ENCODE results near the gene TGDS. TPM values are rescaled to one million over a fixed set of nuclear protein-coding genes. Genes with fewer than 3 reads are reported as not detected.

TGDS gene
- total and polyA plus RNA-seq, 2 of the 8 experiments (the other 6 are each of a cell fraction or from before 2014, with no cell fraction given), result 11.6 to 11.8 TPM

GRCh38 chr13:94620286-94620896 is 24.4 kb upstream of the TGDS start:
- H3K9ac ChIP-seq (replicated peaks in 1 of 4; ENCODE audit: extremely low read depth in 1 of 4, low read depth in 3 of 4, low read length in 3 of 4), result no peak overlapping the region
- no peak overlapping the region for H2AFZ ChIP-seq (ENCODE audit: low read length)
- 94 to 100% methylated on average over 1 to 2 of the region's 2 CpGs for WGBS, 2 experiments (ENCODE audit: extremely low coverage in 1 of 2, insufficient coverage in 1 of 2, insufficient read length in 1 of 2, insufficient replicate concordance in 2 of 2, low coverage in 1 of 2, low lambda C conversion rate in 2 of 2, missing lambda C conversion rate in 1 of 2)
- TF ChIP-seq CTCF (IDR thresholded peaks at IDR 0.05; ENCODE audit: control extremely low read depth in 1 of 3, insufficient read depth in 1 of 3, low read depth in 1 of 3, low read length in 3 of 3) (peak; percentile 38 to 80 (median 64)), CHD1 (IDR thresholded peaks at IDR 0.05; ENCODE audit: low read depth, low read length) (no peak), RFX5 (IDR thresholded peaks at IDR 0.05; ENCODE audit: borderline replicate concordance, low read depth, low read length) (no peak), CHD2 (IDR thresholded peaks at IDR 0.05; ENCODE audit: low read length) (no peak), MAX (IDR thresholded peaks at IDR 0.05) (no peak), CEBPB (IDR thresholded peaks at IDR 0.05; ENCODE audit: low read depth, low read length) (no peak), GABPA (IDR thresholded peaks at IDR 0.05; ENCODE audit: borderline replicate concordance, insufficient read depth, low read length) (no peak), RAD21 (IDR thresholded peaks at IDR 0.05 in 1 of 2, conservative IDR thresholded peaks at IDR 0.05 in 1 of 2; ENCODE audit: low read depth in 2 of 2, low read length in 2 of 2) (peak; percentile 85 to 86), RBBP5 (IDR thresholded peaks at IDR 0.05; ENCODE audit: borderline replicate concordance, low read depth, low read length) (no peak), JUND (IDR thresholded peaks at IDR 0.05; ENCODE audit: low read length) (no peak)
- no peak overlapping the region for H4K5ac ChIP-seq (ENCODE audit: insufficient read length, low read depth, low read length)
- ChIA-PET CTCF (ENCODE audit: partially characterized antibody) (interaction anchor here (0.6 to 8.0 kb wide), 38 partner anchors 9 to 1949 kb away, joined by 3 to 121 read pairs (median 4); partner anchors contain the start of genes DCT, GPR180 and TGDS), POLR2A (ENCODE audit: partially characterized antibody) (interaction anchor here (0.5 to 0.9 kb wide), 2 partner anchors 11 to 17 kb away, joined by 3 to 4 read pairs; no protein-coding TSS in a partner anchor)
- H3K4me2 ChIP-seq (ENCODE audit: insufficient read depth in 1 of 2, low read depth in 2 of 2, low read length in 2 of 2), result no peak overlapping the region
- H4K8ac ChIP-seq (ENCODE audit: extremely low read depth, insufficient read depth, low read length), result no peak overlapping the region
- H3K4me3 ChIP-seq (ENCODE audit: extremely low read depth in 1 of 4, insufficient read depth in 2 of 4, low read depth in 3 of 4, low read length in 4 of 4), result no peak overlapping the region
- H2BK15ac ChIP-seq (ENCODE audit: low read length), result no peak overlapping the region
- H3K79me1 ChIP-seq (ENCODE audit: low read depth, low read length), result no peaks in the 10 kb centered on the region
- no peak overlapping the region for H2AK5ac ChIP-seq (ENCODE audit: low read depth, low read length)
- H4K91ac ChIP-seq (replicated peaks; ENCODE audit: insufficient read length, low read length), result no peak overlapping the region
- no peaks in the 10 kb centered on the region for H3K27me3 ChIP-seq (replicated peaks in 1 of 4; ENCODE audit: control insufficient read depth in 3 of 4, extremely low read depth in 1 of 4, insufficient read depth in 3 of 4, low read length in 3 of 4)
- H2BK120ac ChIP-seq (replicated peaks; ENCODE audit: low read depth, low read length), result no peak overlapping the region
- no peak overlapping the region for H3K18ac ChIP-seq (ENCODE audit: extremely low read depth, low read length)
- no peak for DNase-seq (ENCODE audit: low read depth in 1 of 2, low spot score in 2 of 2)
- no peak overlapping the region for H3K27ac ChIP-seq (ENCODE audit: low read depth, low read length)
- peak; percentile 91 for FAIRE-seq
- H3K4ac ChIP-seq (replicated peaks; ENCODE audit: insufficient read length, low read depth, low read length), result no peak overlapping the region
- H3K79me2 ChIP-seq (ENCODE audit: control insufficient read depth in 1 of 2, insufficient read depth in 2 of 2, low read length in 2 of 2), result no peaks in the 10 kb centered on the region
- no peak overlapping the region for H3K56ac ChIP-seq (replicated peaks; ENCODE audit: insufficient read length, low read depth, low read length)
- no peak overlapping the region for H2BK12ac ChIP-seq (ENCODE audit: low read depth, low read length)
- H3K14ac ChIP-seq (ENCODE audit: insufficient read length), result no peak overlapping the region
- H3K36me3 ChIP-seq (ENCODE audit: control insufficient read depth in 2 of 4, insufficient read depth in 4 of 4, low read length in 3 of 4), result peaks cover 0 to 23% (median 5%) of the 10 kb centered on the region in 4 experiments; a peak in 5 of 8 replicates
- H4K20me1 ChIP-seq (replicated peaks in 1 of 2; ENCODE audit: control insufficient read depth in 1 of 2, insufficient read depth in 2 of 2, low read length in 2 of 2), result no peaks in the 10 kb centered on the region
- no peak overlapping the region for H2BK5ac ChIP-seq (ENCODE audit: low read depth, low read length)
- no peak overlapping the region for H2BK20ac ChIP-seq (ENCODE audit: low read length)
- H3K23me2 ChIP-seq (ENCODE audit: low read depth, low read length), result no peaks in the 10 kb centered on the region
- H3K23ac ChIP-seq (ENCODE audit: insufficient read length), result no peak overlapping the region
- H3K9me3 ChIP-seq (ENCODE audit: insufficient read depth in 2 of 2, low read depth in 1 of 2, low read length in 1 of 2), result no peaks in the 10 kb centered on the region
- H3K4me1 ChIP-seq (replicated peaks in 1 of 4; ENCODE audit: control insufficient read depth in 3 of 4, insufficient read depth in 4 of 4, low read length in 3 of 4), result no peaks in the 10 kb centered on the region

Data from H1 (cell line).